ENCODE results near the gene MCC.

DNA sequence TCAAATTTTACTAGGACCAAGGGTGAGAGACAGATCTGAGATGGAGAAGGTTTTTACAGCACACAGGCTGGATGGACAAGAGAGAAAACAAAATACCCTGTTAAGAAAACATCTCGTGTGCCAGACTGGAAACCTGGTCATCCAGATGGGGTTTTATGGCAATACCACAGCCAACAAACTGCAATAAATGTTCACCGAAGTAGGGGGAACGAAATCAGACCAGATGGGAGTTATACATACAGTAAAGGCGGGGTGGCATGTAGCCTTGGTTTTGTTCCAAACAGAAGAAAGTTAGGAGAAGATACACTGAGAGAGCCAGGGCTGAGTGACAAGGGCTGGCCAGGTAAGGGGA, 448.3 kb downstream of the MCC start:
- TF ChIP-seq, protein P1, sequence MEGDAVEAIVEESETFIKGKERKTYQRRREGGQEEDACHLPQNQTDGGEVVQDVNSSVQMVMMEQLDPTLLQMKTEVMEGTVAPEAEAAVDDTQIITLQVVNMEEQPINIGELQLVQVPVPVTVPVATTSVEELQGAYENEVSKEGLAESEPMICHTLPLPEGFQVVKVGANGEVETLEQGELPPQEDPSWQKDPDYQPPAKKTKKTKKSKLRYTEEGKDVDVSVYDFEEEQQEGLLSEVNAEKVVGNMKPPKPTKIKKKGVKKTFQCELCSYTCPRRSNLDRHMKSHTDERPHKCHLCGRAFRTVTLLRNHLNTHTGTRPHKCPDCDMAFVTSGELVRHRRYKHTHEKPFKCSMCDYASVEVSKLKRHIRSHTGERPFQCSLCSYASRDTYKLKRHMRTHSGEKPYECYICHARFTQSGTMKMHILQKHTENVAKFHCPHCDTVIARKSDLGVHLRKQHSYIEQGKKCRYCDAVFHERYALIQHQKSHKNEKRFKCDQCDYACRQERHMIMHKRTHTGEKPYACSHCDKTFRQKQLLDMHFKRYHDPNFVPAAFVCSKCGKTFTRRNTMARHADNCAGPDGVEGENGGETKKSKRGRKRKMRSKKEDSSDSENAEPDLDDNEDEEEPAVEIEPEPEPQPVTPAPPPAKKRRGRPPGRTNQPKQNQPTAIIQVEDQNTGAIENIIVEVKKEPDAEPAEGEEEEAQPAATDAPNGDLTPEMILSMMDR (IDR thresholded peaks at IDR 0.05): no peak
- TF ChIP-seq POLR2A (IDR thresholded peaks at IDR 0.05): no peak
